Calu3 (cell line): ENCODE results near the gene CACNA2D2. TPM values are rescaled to one million over a fixed set of nuclear protein-coding genes. Genes with fewer than 3 reads are reported as not detected.

Experiments
- BruUV-seq: library from RNA; stranded (reverse); fragments of 400-500 nt; replicated peaks from 2 replicates; lab custom pipeline; 2021; lab: Mats Ljungman, UMichigan
- CTCF ChIA-PET: fragments of 300-600 bp; sonication (Branson Sonifier 250); formaldehyde crosslinking; loops from one replicate; lab custom pipeline; 2022; ENCODE audit warnings: antibody characterized with exemption; lab: Charles Lee
- DNase-seq: peaks from one replicate; pipeline ENCODE4 v3.0.0; 2022
- H3K27ac Mint-ChIP-seq: one replicate; pipeline ENCODE4 v1.8.0; 2022; ENCODE audit warnings: mixed read lengths; ENCODE audit not compliant: unreplicated experiment
- H3K27me3 Mint-ChIP-seq: one replicate; pipeline ENCODE4 v1.8.0; 2022; ENCODE audit warnings: mixed read lengths; ENCODE audit not compliant: unreplicated experiment
- H3K36me3 Mint-ChIP-seq: one replicate; pipeline ENCODE4 v1.8.0; 2022; ENCODE audit warnings: mild to moderate bottlenecking, moderate library complexity, mixed read lengths; ENCODE audit not compliant: insufficient read depth, unreplicated experiment
- H3K4me1 Mint-ChIP-seq: one replicate; pipeline ENCODE4 v1.8.0; 2022; ENCODE audit warnings: mild to moderate bottlenecking, low read depth, mixed read lengths; ENCODE audit not compliant: unreplicated experiment
- H3K4me3 Mint-ChIP-seq: one replicate; pipeline ENCODE4 v1.8.0; 2022; ENCODE audit warnings: mild to moderate bottlenecking, low read depth, moderate library complexity, mixed read lengths; ENCODE audit not compliant: unreplicated experiment
- H3K9me3 Mint-ChIP-seq: one replicate; pipeline ENCODE4 v1.8.0; 2022; ENCODE audit warnings: low read depth, mixed read lengths; ENCODE audit not compliant: unreplicated experiment
- intact Hi-C: fragments of 100-400 bp; cut with micrococcal nuclease; formaldehyde crosslinking; loops from one replicate; pipeline ENCODE4 v1.10.0; 2022; ENCODE audit not compliant: unreplicated experiment
- total RNA-seq: library from RNA; stranded (reverse); gene quantifications from 2 replicates; pipeline ENCODE4 v1.2.3, GENCODE V29; 2022
- TF ChIP-seq, protein P1 (sequence below): fragments of 200-600 bp; IDR thresholded peaks from one replicate; pipeline ENCODE4 v1.8.0; 2022; ENCODE audit warnings: antibody characterized with exemption; ENCODE audit not compliant: unreplicated experiment

Gene CACNA2D2
- total RNA-seq, 1 experiment from 2014 or later: 0.12 TPM

DNA sequence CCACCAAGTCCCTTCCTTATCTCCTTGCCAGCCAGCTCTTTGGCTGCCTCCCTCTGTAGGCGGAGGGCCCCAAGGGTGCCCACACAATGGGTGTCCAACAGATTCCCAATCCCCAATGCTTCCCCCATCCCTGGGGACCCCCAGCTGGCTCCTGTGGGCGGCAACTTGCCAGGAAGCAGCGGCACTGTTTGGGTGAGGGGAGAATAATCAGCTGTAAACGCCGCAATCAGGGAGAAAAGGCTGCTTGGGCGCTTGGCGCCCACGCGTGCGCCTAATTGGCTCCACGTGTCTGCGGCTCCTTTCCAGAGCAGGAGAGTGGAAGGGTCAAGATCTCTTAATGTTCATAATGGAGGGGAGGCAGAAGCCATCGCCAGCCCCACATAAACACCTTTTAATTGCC lies 76.2 kb downstream of the CACNA2D2 start:
- intact Hi-C loops: loop anchor here (5.0 to 10.0 kb wide), 2 partner anchors 52 to 80 kb away; partner anchors contain the start of gene ZMYND10

DNA sequence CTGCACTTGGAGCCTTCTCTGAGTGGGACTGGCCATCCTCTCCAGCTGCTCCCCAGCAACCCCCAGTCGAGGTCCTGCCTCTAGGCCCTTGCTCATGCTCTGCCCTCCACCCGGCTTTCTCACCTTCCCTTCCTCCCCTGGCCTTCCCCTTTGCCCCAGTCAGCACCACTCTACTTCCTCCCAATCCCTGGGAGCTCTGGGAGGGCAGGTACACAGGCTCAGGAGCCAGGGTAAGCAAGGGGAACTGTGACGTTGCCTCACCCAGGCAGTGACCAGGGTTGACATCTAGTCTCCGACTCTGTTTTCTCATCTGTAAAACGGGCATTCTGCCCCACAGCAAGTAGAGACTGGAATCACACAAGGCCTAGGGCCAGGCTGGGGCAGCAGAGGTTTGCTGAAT lies 77.5 kb downstream of the CACNA2D2 start:
- no TSS peak for BruUV-seq
- Mint-ChIP-seq H3K27ac (no peak overlapping the region), H3K9me3 (no peaks in the 10 kb centered on the region), H3K4me3 (no peak overlapping the region), H3K36me3 (no peaks in the 10 kb centered on the region), H3K4me1 (no peaks in the 10 kb centered on the region), H3K27me3 (peaks cover 94% of the 10 kb centered on the region)
- intact Hi-C loops: loop anchor here (5.0 to 10.0 kb wide), 2 partner anchors 51 to 79 kb away; partner anchors contain the start of gene ZMYND10
- CTCF ChIA-PET: interaction anchor here (0.6 kb wide), 1 partner anchor 56 kb away, joined by 4 read pairs; no protein-coding TSS in a partner anchor
- TF ChIP-seq, protein P1, sequence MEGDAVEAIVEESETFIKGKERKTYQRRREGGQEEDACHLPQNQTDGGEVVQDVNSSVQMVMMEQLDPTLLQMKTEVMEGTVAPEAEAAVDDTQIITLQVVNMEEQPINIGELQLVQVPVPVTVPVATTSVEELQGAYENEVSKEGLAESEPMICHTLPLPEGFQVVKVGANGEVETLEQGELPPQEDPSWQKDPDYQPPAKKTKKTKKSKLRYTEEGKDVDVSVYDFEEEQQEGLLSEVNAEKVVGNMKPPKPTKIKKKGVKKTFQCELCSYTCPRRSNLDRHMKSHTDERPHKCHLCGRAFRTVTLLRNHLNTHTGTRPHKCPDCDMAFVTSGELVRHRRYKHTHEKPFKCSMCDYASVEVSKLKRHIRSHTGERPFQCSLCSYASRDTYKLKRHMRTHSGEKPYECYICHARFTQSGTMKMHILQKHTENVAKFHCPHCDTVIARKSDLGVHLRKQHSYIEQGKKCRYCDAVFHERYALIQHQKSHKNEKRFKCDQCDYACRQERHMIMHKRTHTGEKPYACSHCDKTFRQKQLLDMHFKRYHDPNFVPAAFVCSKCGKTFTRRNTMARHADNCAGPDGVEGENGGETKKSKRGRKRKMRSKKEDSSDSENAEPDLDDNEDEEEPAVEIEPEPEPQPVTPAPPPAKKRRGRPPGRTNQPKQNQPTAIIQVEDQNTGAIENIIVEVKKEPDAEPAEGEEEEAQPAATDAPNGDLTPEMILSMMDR: no peak
- DNase-seq: no peak

More for the DNA sequence above, 76.2 kb downstream of the CACNA2D2 start:
- no peak for DNase-seq
- Mint-ChIP-seq H3K27ac (no peak overlapping the region), H3K36me3 (no peaks in the 10 kb centered on the region), H3K4me3 (no peak overlapping the region), H3K4me1 (no peaks in the 10 kb centered on the region), H3K9me3 (no peaks in the 10 kb centered on the region), H3K27me3 (peaks cover 94% of the 10 kb centered on the region)
- CTCF ChIA-PET: interaction anchor here (0.6 to 1.4 kb wide), 3 partner anchors 12 to 1183 kb away, joined by 3 read pairs; no protein-coding TSS in a partner anchor
- no TSS peak for BruUV-seq
- TF ChIP-seq, protein P1: no peak

DNA sequence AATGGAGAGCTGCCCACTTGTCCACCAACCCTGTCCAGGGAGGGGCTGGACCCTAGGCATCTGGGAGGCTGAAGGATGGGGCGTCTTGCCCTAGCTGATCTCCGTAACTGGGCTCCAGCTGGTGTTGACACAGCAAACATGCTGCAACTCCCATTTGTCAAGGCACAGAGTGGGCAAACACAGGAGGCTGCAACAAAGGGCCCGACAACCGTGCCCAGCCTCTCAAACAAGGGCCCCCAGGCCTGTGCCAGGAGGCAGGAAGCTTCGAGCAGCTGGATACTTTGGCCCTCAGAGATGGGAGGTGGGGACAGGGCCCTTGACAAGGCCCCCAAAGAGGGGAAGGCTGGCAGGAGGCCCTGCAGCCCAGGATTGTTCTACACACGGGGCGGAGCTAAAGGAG lies 79.9 kb downstream of the CACNA2D2 start:
- Mint-ChIP-seq H3K4me1 (no peaks in the 10 kb centered on the region), H3K9me3 (no peaks in the 10 kb centered on the region), H3K27ac (no peak overlapping the region), H3K4me3 (no peak overlapping the region), H3K36me3 (no peaks in the 10 kb centered on the region), H3K27me3 (peaks cover 81% of the 10 kb centered on the region)
- DNase-seq: no peak
- CTCF ChIA-PET: no interaction called here
- TF ChIP-seq, protein P1: no peak
- intact Hi-C loops: loop anchor here (10.0 kb wide), 1 partner anchor 49 kb away; no protein-coding TSS in a partner anchor
- no TSS peak for BruUV-seq

DNA sequence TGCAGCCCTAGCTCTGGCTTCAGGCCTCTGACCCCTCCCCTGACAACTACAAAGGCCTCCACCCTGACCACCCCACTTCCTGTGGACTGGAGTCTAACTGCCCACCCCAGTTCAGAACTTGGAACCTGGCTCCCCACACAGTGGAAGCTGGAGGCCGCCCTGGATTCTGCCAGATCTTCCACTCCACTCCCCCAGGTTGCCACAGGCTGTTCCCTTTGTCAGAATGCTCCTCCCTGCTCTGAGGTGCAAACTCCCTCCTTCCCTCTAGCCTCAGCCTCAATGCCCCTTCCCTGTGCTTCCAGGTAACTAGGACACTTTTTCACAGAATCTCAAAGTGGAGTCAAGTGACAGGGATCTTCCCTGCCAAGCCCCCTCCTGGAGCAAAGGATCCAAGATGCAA lies 81.3 kb downstream of the CACNA2D2 start:
- Mint-ChIP-seq H3K36me3 (no peaks in the 10 kb centered on the region), H3K27ac (no peak overlapping the region)

More for the DNA sequence above, 81.3 kb downstream of the CACNA2D2 start:
- no peaks in the 10 kb centered on the region for H3K4me1 Mint-ChIP-seq
- CTCF ChIA-PET: no interaction called here
- BruUV-seq: no TSS peak
- no peaks in the 10 kb centered on the region for H3K9me3 Mint-ChIP-seq
- TF ChIP-seq, protein P1: no peak
- intact Hi-C loops: loop anchor here (10.0 kb wide), 1 partner anchor 47 kb away; no protein-coding TSS in a partner anchor
- peaks cover 81% of the 10 kb centered on the region for H3K27me3 Mint-ChIP-seq
- H3K4me3 Mint-ChIP-seq: no peak overlapping the region
- no peak for DNase-seq
